GM18519 (cell line): ENCODE data around the gene DUSP1.

ENCODE experiments used
- ATAC-seq: cut with Tn5 transposase; IDR thresholded peaks from one replicate; pipeline ENCODE4 v1.9.1; 2021; ENCODE audit warnings: mild to moderate bottlenecking, moderate library complexity; ENCODE audit not compliant: unreplicated experiment, low FRiP score

Gene DUSP1

GRCh38 chr5:172765766-172766286 lies 5.2 kb downstream of the DUSP1 start:
- ATAC-seq: no peak

- ATAC-seq: peak; percentile 71
Observed at GRCh38 chr5:172764861-172765765, 5.9 kb downstream of the DUSP1 start.

- ATAC-seq: no peak
Observed at GRCh38 chr5:172763120-172763464, 7.9 kb downstream of the DUSP1 start.

GRCh38 chr5:172762214-172763119 lies 8.5 kb downstream of the DUSP1 start:
- ATAC-seq: no peak

- ATAC-seq: no peak
Observed at GRCh38 chr5:172760959-172761358, 10.0 kb downstream of the DUSP1 start.

- no peak for ATAC-seq
Observed at GRCh38 chr5:172760136-172760535, 10.9 kb downstream of the DUSP1 start.

GRCh38 chr5:172758834-172759149 lies 12.2 kb downstream of the DUSP1 start:
- no peak for ATAC-seq

GRCh38 chr5:172758077-172758833 lies 12.7 kb downstream of the DUSP1 start:
- ATAC-seq: no peak

- no peak for ATAC-seq
Observed at GRCh38 chr5:172757394-172758010, 13.5 kb downstream of the DUSP1 start.

GRCh38 chr5:172756764-172757393 lies 14.1 kb downstream of the DUSP1 start:
- no peak for ATAC-seq

GRCh38 chr5:172754596-172755356 lies 16.2 kb downstream of the DUSP1 start:
- no peak for ATAC-seq

- no peak for ATAC-seq
Observed at GRCh38 chr5:172753101-172753500, 17.9 kb downstream of the DUSP1 start.

- ATAC-seq: no peak
Observed at GRCh38 chr5:172751761-172752510, 19.1 kb downstream of the DUSP1 start.

- no peak for ATAC-seq
Observed at GRCh38 chr5:172749881-172750633, 20.9 kb downstream of the DUSP1 start.

GRCh38 chr5:172749076-172749475 lies 21.9 kb downstream of the DUSP1 start:
- ATAC-seq: no peak

- ATAC-seq: no peak
Observed at GRCh38 chr5:172748341-172748843, 22.6 kb downstream of the DUSP1 start.

GRCh38 chr5:172747471-172747870 lies 23.5 kb downstream of the DUSP1 start:
- no peak for ATAC-seq
